ENCODE data around the gene THSD8.
A peak's percentile ranks its signal among the peaks of the same experiment; 100 is the strongest.
"Not testable (repeated sequence)": the region's sequence is repeated elsewhere in the genome, so short reads cannot be mapped to it uniquely, and the experiment has no call there.

THSD8 gene

GRCh38 chr19:12815088-12815487 lies 13.2 kb downstream of the THSD8 start:
- no peak overlapping the region for H3K4me3 ChIP-seq (ENCODE audit: low read length)
- H3K4me1 ChIP-seq (ENCODE audit: insufficient read depth, low read length) = no peaks in the 10 kb centered on the region
- H3K9ac ChIP-seq (ENCODE audit: low read depth, low read length) = no peak overlapping the region
- no peaks in the 10 kb centered on the region for H3K27me3 ChIP-seq (ENCODE audit: insufficient read depth, low read length)
- no peaks in the 10 kb centered on the region for H3K9me3 ChIP-seq (ENCODE audit: insufficient read depth, low read depth, low read length)
- H3K27ac ChIP-seq (ENCODE audit: low read length) = no peak overlapping the region
- peaks cover 29% of the 10 kb centered on the region for H3K36me3 ChIP-seq (ENCODE audit: insufficient read depth, low read depth, low read length)

GRCh38 chr19:12817188-12817587 lies 15.3 kb downstream of the THSD8 start:
- H3K36me3 ChIP-seq (ENCODE audit: insufficient read depth, low read depth, low read length) = peaks cover 17% of the 10 kb centered on the region
- not testable (repeated sequence) for H3K9me3 ChIP-seq (ENCODE audit: insufficient read depth, low read depth, low read length); H3K4me1 ChIP-seq (ENCODE audit: insufficient read depth, low read length); H3K27ac ChIP-seq (ENCODE audit: low read length); H3K9ac ChIP-seq (ENCODE audit: low read depth, low read length); H3K4me3 ChIP-seq (ENCODE audit: low read length); H3K27me3 ChIP-seq (ENCODE audit: insufficient read depth, low read length)

GRCh38 chr19:12817810-12818209 lies 15.9 kb downstream of the THSD8 start:
- H3K4me1 ChIP-seq (ENCODE audit: insufficient read depth, low read length); H3K27me3 ChIP-seq (ENCODE audit: insufficient read depth, low read length); H3K4me3 ChIP-seq (ENCODE audit: low read length); H3K9ac ChIP-seq (ENCODE audit: low read depth, low read length); H3K27ac ChIP-seq (ENCODE audit: low read length); H3K9me3 ChIP-seq (ENCODE audit: insufficient read depth, low read depth, low read length): not testable (repeated sequence)
- peaks cover 14% of the 10 kb centered on the region for H3K36me3 ChIP-seq (ENCODE audit: insufficient read depth, low read depth, low read length)

GRCh38 chr19:12821761-12822160 lies 19.9 kb downstream of the THSD8 start:
- Histone ChIP-seq H3K4me3 (ENCODE audit: low read length) (no peak overlapping the region), H3K27me3 (ENCODE audit: insufficient read depth, low read length) (no peaks in the 10 kb centered on the region), H3K9ac (ENCODE audit: low read depth, low read length) (no peak overlapping the region), H3K27ac (ENCODE audit: low read length) (no peak overlapping the region), H3K4me1 (ENCODE audit: insufficient read depth, low read length) (no peaks in the 10 kb centered on the region), H3K9me3 (ENCODE audit: insufficient read depth, low read depth, low read length) (no peaks in the 10 kb centered on the region), H3K36me3 (ENCODE audit: insufficient read depth, low read depth, low read length) (no peaks in the 10 kb centered on the region)

- Histone ChIP-seq H3K27me3 (ENCODE audit: insufficient read depth, low read length) (peaks cover 19% of the 10 kb centered on the region), H3K27ac (ENCODE audit: low read length) (no peak overlapping the region), H3K36me3 (ENCODE audit: insufficient read depth, low read depth, low read length) (no peaks in the 10 kb centered on the region), H3K9ac (ENCODE audit: low read depth, low read length) (no peak overlapping the region; the same call in 1 of the 2 replicates), H3K4me1 (ENCODE audit: insufficient read depth, low read length) (no peaks in the 10 kb centered on the region), H3K4me3 (ENCODE audit: low read length) (peak overlapping the region; percentile 65; the same call in 1 of the 2 replicates), H3K9me3 (ENCODE audit: insufficient read depth, low read depth, low read length) (no peaks in the 10 kb centered on the region)
These were observed 23.6 kb downstream of the THSD8 start for GRCh38 chr19:12825254-12826131.

GRCh38 chr19:12828494-12828893 lies 26.6 kb downstream of the THSD8 start:
- Histone ChIP-seq H3K9me3 (ENCODE audit: insufficient read depth, low read depth, low read length) (no peaks in the 10 kb centered on the region), H3K4me3 (ENCODE audit: low read length) (peak overlapping the region; percentile 58; the same call in 1 of the 2 replicates), H3K27me3 (ENCODE audit: insufficient read depth, low read length) (peaks cover 48% of the 10 kb centered on the region), H3K4me1 (ENCODE audit: insufficient read depth, low read length) (peaks cover 4% of the 10 kb centered on the region; the same call in 1 of the 2 replicates), H3K36me3 (ENCODE audit: insufficient read depth, low read depth, low read length) (no peaks in the 10 kb centered on the region), H3K9ac (ENCODE audit: low read depth, low read length) (peak overlapping the region; percentile 38; the same call in 1 of the 2 replicates), H3K27ac (ENCODE audit: low read length) (no peak overlapping the region)

GRCh38 chr19:12833418-12833737 lies 31.5 kb downstream of the THSD8 start:
- Histone ChIP-seq H3K9ac (ENCODE audit: low read depth, low read length) (no peak overlapping the region), H3K36me3 (ENCODE audit: insufficient read depth, low read depth, low read length) (no peaks in the 10 kb centered on the region), H3K4me1 (ENCODE audit: insufficient read depth, low read length) (peaks cover 4% of the 10 kb centered on the region; the same call in 1 of the 2 replicates), H3K27ac (ENCODE audit: low read length) (no peak overlapping the region), H3K4me3 (ENCODE audit: low read length) (peak overlapping the region; percentile 54; the same call in 1 of the 2 replicates), H3K27me3 (ENCODE audit: insufficient read depth, low read length) (peaks cover 87% of the 10 kb centered on the region), H3K9me3 (ENCODE audit: insufficient read depth, low read depth, low read length) (no peaks in the 10 kb centered on the region)

GRCh38 chr19:12833738-12834565 lies 32.1 kb downstream of the THSD8 start:
- Histone ChIP-seq H3K27ac (ENCODE audit: low read length) (no peak overlapping the region), H3K4me1 (ENCODE audit: insufficient read depth, low read length) (peaks cover 4% of the 10 kb centered on the region; the same call in 1 of the 2 replicates), H3K9me3 (ENCODE audit: insufficient read depth, low read depth, low read length) (no peaks in the 10 kb centered on the region), H3K9ac (ENCODE audit: low read depth, low read length) (peak overlapping the region; percentile 33; the same call in 1 of the 2 replicates), H3K4me3 (ENCODE audit: low read length) (peak overlapping the region; percentile 65), H3K27me3 (ENCODE audit: insufficient read depth, low read length) (peaks cover 85% of the 10 kb centered on the region), H3K36me3 (ENCODE audit: insufficient read depth, low read depth, low read length) (no peaks in the 10 kb centered on the region)

GRCh38 chr19:12834566-12834943 lies 32.7 kb downstream of the THSD8 start, which contains the start of gene RTBDN:
Gene RTBDN (minus strand): TSS chr19:12834579. CDS start chr19:12829979, 4,600 bp downstream.
- no peak within 1 kb of the TSS for H3K27ac ChIP-seq (ENCODE audit: low read length)
- H3K9ac ChIP-seq (ENCODE audit: low read depth, low read length) = peak within 1 kb of the TSS; percentile 33; the same call in 1 of the 2 replicates
- H3K27me3 ChIP-seq (ENCODE audit: insufficient read depth, low read length) = peaks cover 86% of the 10 kb centered on the region

GRCh38 chr19:12834976-12835757 lies 33.3 kb downstream of the THSD8 start:
- no peak overlapping the region for H3K27ac ChIP-seq (ENCODE audit: low read length)
- H3K9me3 ChIP-seq (ENCODE audit: insufficient read depth, low read depth, low read length) = no peaks in the 10 kb centered on the region
- H3K9ac ChIP-seq (ENCODE audit: low read depth, low read length) = no peak overlapping the region; the same call in 1 of the 2 replicates
- H3K36me3 ChIP-seq (ENCODE audit: insufficient read depth, low read depth, low read length) = no peaks in the 10 kb centered on the region
- H3K4me3 ChIP-seq (ENCODE audit: low read length) = peak overlapping the region; percentile 65
- H3K27me3 ChIP-seq (ENCODE audit: insufficient read depth, low read length) = peaks cover 85% of the 10 kb centered on the region
- peaks cover 7% of the 10 kb centered on the region for H3K4me1 ChIP-seq (ENCODE audit: insufficient read depth, low read length)

More at GRCh38 chr19:12834566-12834943, 32.7 kb downstream of the THSD8 start, which contains the start of gene RTBDN:
- Histone ChIP-seq H3K4me1 (ENCODE audit: insufficient read depth, low read length) (peaks cover 4% of the 10 kb centered on the region; the same call in 1 of the 2 replicates), H3K9me3 (ENCODE audit: insufficient read depth, low read depth, low read length) (no peaks in the 10 kb centered on the region), H3K36me3 (ENCODE audit: insufficient read depth, low read depth, low read length) (no peaks in the 10 kb centered on the region), H3K4me3 (ENCODE audit: low read length) (peak within 1 kb of the TSS; percentile 65)

GRCh38 chr19:12836529-12836863 lies 34.6 kb downstream of the THSD8 start:
- Histone ChIP-seq H3K27ac (ENCODE audit: low read length) (no peak overlapping the region), H3K4me1 (ENCODE audit: insufficient read depth, low read length) (peaks cover 10% of the 10 kb centered on the region), H3K9me3 (ENCODE audit: insufficient read depth, low read depth, low read length) (no peaks in the 10 kb centered on the region), H3K9ac (ENCODE audit: low read depth, low read length) (no peak overlapping the region), H3K36me3 (ENCODE audit: insufficient read depth, low read depth, low read length) (no peaks in the 10 kb centered on the region), H3K27me3 (ENCODE audit: insufficient read depth, low read length) (peaks cover 72% of the 10 kb centered on the region), H3K4me3 (ENCODE audit: low read length) (peak overlapping the region; percentile 63; the same call in 1 of the 2 replicates)
